ENCODE results near the gene CISD1.
A peak's percentile ranks its signal among the peaks of the same experiment; 100 is the strongest.

The CISD1 gene

GRCh38 chr10:58266003-58266825, 2.7 kb upstream of the CISD1 start:
- FAIRE-seq, result no peak

GRCh38 chr10:58266826-58267712, 1.9 kb upstream of the CISD1 start:
- FAIRE-seq, result no peak

GRCh38 chr10:58267713-58268453, 1.1 kb upstream of the CISD1 start, which contains the start of gene IPMK:
Gene IPMK, minus strand, starts transcription at chr10:58267894. Its CDS starts 283 bp downstream, at chr10:58267611.
- FAIRE-seq, result no peak

GRCh38 chr10:58268454-58268945, 462 bp upstream of the CISD1 start:
- FAIRE-seq, result no peak

- no peak for FAIRE-seq
Observed at GRCh38 chr10:58269782-58270290, 874 bp downstream of the CISD1 start.

- FAIRE-seq, result no peak
Observed at GRCh38 chr10:58275261-58275660, 6.3 kb downstream of the CISD1 start.

- no peak for FAIRE-seq
Observed at GRCh38 chr10:58275908-58276307, 6.9 kb downstream of the CISD1 start.

GRCh38 chr10:58278274-58278961, 9.5 kb downstream of the CISD1 start:
- no peak for FAIRE-seq

GRCh38 chr10:58278962-58279307, 10.0 kb downstream of the CISD1 start:
- FAIRE-seq, result no peak

- no peak for FAIRE-seq
Observed at GRCh38 chr10:58280477-58280876, 11.5 kb downstream of the CISD1 start.

GRCh38 chr10:58281092-58281752, 12.3 kb downstream of the CISD1 start:
- no peak for FAIRE-seq

GRCh38 chr10:58282615-58283014, 13.7 kb downstream of the CISD1 start:
- FAIRE-seq, result no peak

GRCh38 chr10:58291538-58292174, 22.7 kb downstream of the CISD1 start:
- FAIRE-seq, result peak; percentile 53

GRCh38 chr10:58293989-58294388, 25.0 kb downstream of the CISD1 start:
- no peak for FAIRE-seq

GRCh38 chr10:58299580-58299979, 30.6 kb downstream of the CISD1 start:
- FAIRE-seq, result peak; percentile 88

GRCh38 chr10:58300676-58301075, 31.7 kb downstream of the CISD1 start:
- FAIRE-seq, result no peak

GRCh38 chr10:58302254-58302653, 33.3 kb downstream of the CISD1 start:
- no peak for FAIRE-seq

GRCh38 chr10:58304099-58304633, 35.2 kb downstream of the CISD1 start:
- no peak for FAIRE-seq

GRCh38 chr10:58305821-58306220, 36.9 kb downstream of the CISD1 start:
- no peak for FAIRE-seq

GRCh38 chr10:58307676-58308075, 38.7 kb downstream of the CISD1 start:
- no peak for FAIRE-seq

GRCh38 chr10:58311026-58311425, 42.1 kb downstream of the CISD1 start:
- FAIRE-seq, result no peak

Measured in G401.6 (cell line).